ENCODE data around the gene PPP1R14C.
"Not testable (repeated sequence)": the region's sequence is repeated elsewhere in the genome, so short reads cannot be mapped to it uniquely, and the experiment has no call there.

The PPP1R14C gene

DNA sequence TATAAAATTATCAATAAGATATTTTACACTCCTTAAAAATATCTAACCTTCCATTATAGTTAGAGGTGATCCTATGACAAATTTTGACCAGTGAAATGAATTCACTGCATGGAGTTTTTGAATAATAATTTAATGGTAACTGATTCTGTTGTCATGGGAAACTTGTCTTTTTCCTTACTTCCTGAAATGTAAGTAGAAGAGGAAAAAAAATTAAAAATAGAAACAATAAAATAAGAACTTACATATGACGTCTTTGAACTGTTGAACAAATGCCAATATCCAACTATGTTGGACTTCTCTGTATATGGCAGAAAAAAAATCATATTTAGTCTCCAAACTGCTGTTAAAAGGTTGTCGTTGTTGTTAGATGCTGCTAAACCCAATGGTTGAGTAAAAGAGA lies 26.3 kb downstream of the PPP1R14C start:
- no peak for DNase-seq (ENCODE audit: low spot score)

- DNase-seq (ENCODE audit: low spot score) = no peak
Observed at GRCh38 chr6:150169609-150170008, 26.8 kb downstream of the PPP1R14C start.

DNA sequence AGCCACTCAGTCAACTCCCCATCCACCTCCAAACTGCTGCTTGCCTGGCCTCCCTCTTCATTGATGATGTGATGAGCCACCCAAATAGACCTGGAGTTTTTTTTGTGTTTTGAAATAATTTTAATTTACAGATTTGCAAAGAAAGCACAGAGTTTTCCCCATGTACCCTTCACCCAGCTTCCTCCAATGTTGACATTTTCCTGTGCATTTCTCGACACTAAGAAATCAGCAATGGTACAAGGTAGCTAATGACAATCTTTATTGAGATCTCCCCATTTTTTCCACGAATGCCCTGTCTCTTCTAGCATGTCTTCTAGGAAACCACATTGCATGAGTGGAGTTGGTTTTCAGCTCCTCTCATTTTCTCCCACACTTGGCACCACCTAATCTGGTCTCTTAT lies 30.1 kb downstream of the PPP1R14C start:
- DNase-seq (ENCODE audit: low spot score) = no peak

GRCh38 chr6:150175586-150176151 lies 32.8 kb downstream of the PPP1R14C start:
- no peak for DNase-seq (ENCODE audit: low spot score)

- no peak for DNase-seq (ENCODE audit: low spot score)
Observed at GRCh38 chr6:150176152-150176551, 33.3 kb downstream of the PPP1R14C start.

DNA sequence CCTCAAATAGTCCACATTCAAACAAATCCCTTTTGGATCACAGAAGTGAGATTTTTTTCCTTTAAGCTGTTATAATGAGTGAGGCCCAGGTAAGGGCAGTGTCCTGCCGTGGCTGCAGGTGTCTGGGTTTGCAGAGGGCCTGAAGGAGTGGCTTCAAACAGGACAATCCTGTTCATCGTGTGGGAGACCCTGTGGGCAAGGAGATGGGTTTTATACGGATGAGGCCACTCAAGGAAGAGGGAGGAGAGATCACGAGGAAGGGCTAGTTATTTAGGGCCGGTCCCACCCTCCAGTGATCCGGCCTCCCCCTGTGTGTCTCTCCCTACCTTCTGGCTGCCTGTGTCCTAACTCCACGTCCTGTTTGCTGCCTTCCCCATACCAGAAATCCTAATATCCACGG lies 33.8 kb downstream of the PPP1R14C start:
- DNase-seq (ENCODE audit: low spot score) = no peak

- DNase-seq (ENCODE audit: low spot score) = no peak
Observed at GRCh38 chr6:150177259-150177951, 34.6 kb downstream of the PPP1R14C start.

- DNase-seq (ENCODE audit: low spot score) = peak; percentile 81
Observed at GRCh38 chr6:150177952-150178520, 35.2 kb downstream of the PPP1R14C start.

DNA sequence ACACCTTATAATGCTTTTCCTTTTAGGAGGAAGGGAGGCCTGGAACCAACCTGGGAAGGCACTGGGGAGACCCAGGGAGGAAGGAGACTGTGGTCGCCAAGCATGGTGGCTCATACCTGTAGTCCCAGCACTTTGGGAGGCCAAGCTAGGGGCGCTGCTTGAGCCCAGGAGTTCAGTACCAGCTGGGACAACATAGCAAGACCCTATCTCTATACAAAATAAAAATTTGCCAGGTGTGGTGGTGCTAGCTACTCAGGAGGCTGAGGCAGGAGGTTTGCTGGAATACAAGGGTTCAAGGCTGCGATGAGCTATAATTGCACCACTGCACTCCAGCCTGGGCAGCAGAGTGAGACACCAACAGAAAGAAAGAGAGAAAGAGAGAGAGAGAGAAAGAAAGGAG lies 36.2 kb downstream of the PPP1R14C start:
- no peak for DNase-seq (ENCODE audit: low spot score)

GRCh38 chr6:150179907-150180424 lies 37.1 kb downstream of the PPP1R14C start:
- not testable (repeated sequence) for DNase-seq (ENCODE audit: low spot score)

DNA sequence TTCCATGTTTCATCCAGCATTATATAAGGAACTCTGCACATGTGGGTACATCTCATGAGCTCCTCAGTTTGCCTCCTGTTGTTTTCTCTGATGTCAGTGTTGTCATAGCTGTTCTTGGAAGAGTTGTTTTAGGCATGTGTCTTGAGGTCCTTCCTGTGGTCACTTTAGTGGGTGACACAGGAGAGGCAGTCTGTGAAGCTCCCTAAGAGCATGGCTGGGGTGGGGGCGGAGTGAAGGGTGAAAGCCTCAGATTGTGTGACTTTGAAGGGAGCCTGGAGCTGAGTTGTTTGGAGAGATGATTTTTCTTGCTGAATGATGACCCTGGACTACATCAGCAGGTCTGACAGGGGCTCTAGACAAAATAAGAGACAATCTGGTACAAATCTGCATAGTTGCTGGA lies 37.7 kb downstream of the PPP1R14C start:
- DNase-seq (ENCODE audit: low spot score) = no peak

GRCh38 chr6:150182460-150183078 lies 39.7 kb downstream of the PPP1R14C start:
- DNase-seq (ENCODE audit: low spot score) = no peak

GRCh38 chr6:150183105-150183504 lies 40.3 kb downstream of the PPP1R14C start:
- no peak for DNase-seq (ENCODE audit: low spot score)

DNA sequence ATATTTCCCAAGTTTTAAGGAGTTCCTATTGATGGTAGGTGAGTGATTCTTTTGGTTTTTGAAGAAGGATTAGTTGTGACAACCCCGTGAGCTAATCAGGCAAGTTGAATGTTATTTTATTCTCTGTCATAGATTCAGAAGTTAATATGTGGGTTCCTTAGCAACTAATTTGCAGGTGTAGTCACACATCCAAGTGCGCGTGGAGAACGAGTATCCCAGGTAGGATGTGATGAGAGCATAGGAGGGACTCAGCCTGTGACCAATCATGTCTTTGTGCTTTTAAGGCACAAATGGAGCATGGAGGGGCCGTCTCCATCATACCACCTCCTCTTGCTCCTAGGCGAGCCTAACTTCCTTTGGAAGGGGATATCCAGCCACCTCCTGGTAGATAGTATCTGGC lies 41.1 kb downstream of the PPP1R14C start:
- no peak for DNase-seq (ENCODE audit: low spot score)

GRCh38 chr6:150184850-150185731 lies 42.2 kb downstream of the PPP1R14C start:
- peak; percentile 62 for DNase-seq (ENCODE audit: low spot score)

GRCh38 chr6:150185732-150186117 lies 42.9 kb downstream of the PPP1R14C start:
- DNase-seq (ENCODE audit: low spot score) = no peak

GRCh38 chr6:150186129-150186898 lies 43.5 kb downstream of the PPP1R14C start:
- no peak for DNase-seq (ENCODE audit: low spot score)

DNA sequence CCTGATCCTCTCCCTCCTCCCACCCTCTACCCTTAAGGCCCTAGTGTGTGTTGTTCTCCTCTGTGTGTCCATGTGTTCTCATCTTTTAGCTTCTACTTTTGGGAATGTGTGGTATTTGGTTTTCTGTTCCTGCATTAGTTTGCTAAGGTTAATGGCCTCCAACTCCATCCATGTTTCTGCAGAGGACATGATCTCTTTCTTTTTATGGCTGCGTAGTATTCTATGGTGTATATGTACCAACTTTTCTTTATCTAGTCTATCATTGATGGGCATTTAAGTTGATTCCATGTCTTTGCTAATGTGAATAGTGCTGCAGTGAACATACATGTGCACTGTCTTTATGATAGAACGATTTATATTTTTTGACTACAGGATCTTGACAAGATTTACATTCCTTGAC lies 44.6 kb downstream of the PPP1R14C start:
- not testable (repeated sequence) for DNase-seq (ENCODE audit: low spot score)

GRCh38 chr6:150189122-150189521 lies 46.3 kb downstream of the PPP1R14C start:
- DNase-seq (ENCODE audit: low spot score) = no peak

DNA sequence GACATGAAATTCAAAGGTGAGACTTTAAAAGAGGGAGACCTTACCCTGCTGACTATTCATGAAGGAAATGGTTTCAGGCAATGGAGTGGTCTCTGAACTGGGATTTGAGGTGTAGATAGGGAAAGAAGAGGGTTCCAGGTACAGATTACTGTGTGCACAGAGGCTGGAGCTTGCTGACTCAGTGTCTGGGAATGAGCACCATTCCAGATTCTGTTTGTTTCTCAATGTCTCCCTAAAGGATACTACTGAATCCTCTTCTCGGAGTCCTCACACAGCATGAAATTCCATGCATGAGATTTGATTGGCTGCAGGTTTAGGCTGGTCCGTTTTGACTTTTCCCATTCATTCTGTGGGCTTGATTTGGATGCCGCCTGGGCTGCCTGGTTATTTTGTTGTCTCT lies 49.0 kb downstream of the PPP1R14C start:
- DNase-seq (ENCODE audit: low spot score) = no peak

- DNase-seq (ENCODE audit: low spot score) = no peak
Observed at GRCh38 chr6:150194195-150194594, 51.4 kb downstream of the PPP1R14C start.
